Chondrocyte (in vitro differentiated cells): Measurements from ENCODE around the gene ZSWIM7. TPM values are rescaled to one million over a fixed set of nuclear protein-coding genes. Genes with fewer than 3 reads are reported as not detected.
"Not testable (repeated sequence)": the region's sequence is repeated elsewhere in the genome, so short reads cannot be mapped to it uniquely, and the experiment has no call there.

Experiments
- DNase-seq: peaks from one replicate; pipeline ENCODE4 v3.0.0; 2021; ENCODE audit warnings: mixed read lengths, low spot score
- H3K27ac Mint-ChIP-seq: one replicate; pipeline ENCODE4 v1.8.0; 2021; ENCODE audit warnings: mild to moderate bottlenecking, moderate library complexity, mixed read lengths; ENCODE audit not compliant: unreplicated experiment
- H3K27me3 Mint-ChIP-seq: 2 replicates; pipeline ENCODE4 v1.8.0; 2021; ENCODE audit warnings: low read depth, mixed read lengths
- H3K36me3 Mint-ChIP-seq: 2 replicates; pipeline ENCODE4 v1.8.0; 2021; ENCODE audit warnings: low read depth, mixed read lengths
- H3K4me1 Mint-ChIP-seq: 2 replicates; pipeline ENCODE4 v1.8.0; 2021; ENCODE audit warnings: low read depth, mild to moderate bottlenecking, mixed read lengths
- H3K4me3 Mint-ChIP-seq: one replicate; pipeline ENCODE4 v1.8.0; 2021; ENCODE audit warnings: mild to moderate bottlenecking, moderate library complexity, mixed read lengths; ENCODE audit not compliant: unreplicated experiment
- H3K9me3 Mint-ChIP-seq: 2 replicates; pipeline ENCODE4 v1.8.0; 2021; ENCODE audit warnings: low read depth, mixed read lengths
- CTCF ChIP-seq: fragments of 200-600 bp; sonication (generic); IDR thresholded peaks from 2 replicates; pipeline ENCODE4 v1.5.0; 2021; ENCODE audit warnings: antibody characterized with exemption, mild to moderate bottlenecking, moderate library complexity
- total RNA-seq: library from RNA; stranded (reverse); gene quantifications from 3 replicates; pipeline ENCODE4 v1.2.1, GENCODE V29; 2021

ZSWIM7 gene
- total RNA-seq, 1 donor from 2014 or later = 16.7 TPM

- no peak for DNase-seq
- H3K27me3 Mint-ChIP-seq = no peaks in the 10 kb centered on the region
- peaks cover 32% of the 10 kb centered on the region for H3K36me3 Mint-ChIP-seq
- peak overlapping the region; percentile 89 for H3K27ac Mint-ChIP-seq
- H3K4me3 Mint-ChIP-seq = peak overlapping the region; percentile 75
- peak; percentile 33 for TF ChIP-seq CTCF
- H3K4me1 Mint-ChIP-seq = peaks cover 30% of the 10 kb centered on the region
- H3K9me3 Mint-ChIP-seq = peaks cover 4% of the 10 kb centered on the region
Observed at GRCh38 chr17:15999974-16000827, 697 bp upstream of the ZSWIM7 start.

GRCh38 chr17:15998031-15998562 lies 1.4 kb downstream of the ZSWIM7 start:
- Mint-ChIP-seq H3K9me3 (peaks cover 4% of the 10 kb centered on the region), H3K36me3 (peaks cover 22% of the 10 kb centered on the region), H3K27me3 (no peaks in the 10 kb centered on the region), H3K4me1 (peaks cover 30% of the 10 kb centered on the region), H3K27ac (peak overlapping the region; percentile 99), H3K4me3 (peak overlapping the region; percentile 90)
- TF ChIP-seq CTCF = no peak
- DNase-seq = no peak

- peaks cover 9% of the 10 kb centered on the region for H3K36me3 Mint-ChIP-seq
- peaks cover 23% of the 10 kb centered on the region for H3K4me1 Mint-ChIP-seq
- H3K4me3 Mint-ChIP-seq = no peak overlapping the region
- TF ChIP-seq CTCF = no peak
- H3K27ac Mint-ChIP-seq = no peak overlapping the region
- no peaks in the 10 kb centered on the region for H3K27me3 Mint-ChIP-seq
- H3K9me3 Mint-ChIP-seq = no peaks in the 10 kb centered on the region
- DNase-seq = no peak
Observed at GRCh38 chr17:15996322-15996721, 3.2 kb downstream of the ZSWIM7 start.

GRCh38 chr17:15981646-15982580 lies 17.6 kb downstream of the ZSWIM7 start:
- TF ChIP-seq CTCF = no peak
- Mint-ChIP-seq H3K27me3 (no peaks in the 10 kb centered on the region), H3K36me3 (peaks cover 20% of the 10 kb centered on the region), H3K27ac (peak overlapping the region; percentile 86), H3K4me3 (no peak overlapping the region), H3K9me3 (no peaks in the 10 kb centered on the region), H3K4me1 (peaks cover 23% of the 10 kb centered on the region)
- no peak for DNase-seq

- Mint-ChIP-seq H3K36me3 (peaks cover 18% of the 10 kb centered on the region), H3K4me1 (peaks cover 23% of the 10 kb centered on the region), H3K27me3 (no peaks in the 10 kb centered on the region), H3K9me3 (no peaks in the 10 kb centered on the region), H3K4me3 (no peak overlapping the region), H3K27ac (peak overlapping the region; percentile 17)
- no peak for DNase-seq
- no peak for TF ChIP-seq CTCF
Observed at GRCh38 chr17:15981208-15981607, 18.3 kb downstream of the ZSWIM7 start.

GRCh38 chr17:15979013-15979412 lies 20.5 kb downstream of the ZSWIM7 start:
- DNase-seq, H3K27ac Mint-ChIP-seq, H3K9me3 Mint-ChIP-seq, H3K4me3 Mint-ChIP-seq, H3K27me3 Mint-ChIP-seq: not testable (repeated sequence)
- H3K4me1 Mint-ChIP-seq = peaks cover 13% of the 10 kb centered on the region
- H3K36me3 Mint-ChIP-seq = peaks cover 20% of the 10 kb centered on the region
